HCT116 (cell line): Measurements from ENCODE around the gene APBB2. TPM values are rescaled to one million over a fixed set of nuclear protein-coding genes. Genes with fewer than 3 reads are reported as not detected.

Experiments
- ATAC-seq: fragments of 200-7000 bp; cut with Tn5 transposase; 2 replicates; pipeline ENCODE4 v1.9.1; 2020; ENCODE audit warnings: mild to moderate bottlenecking, moderate library complexity
- BruUV-seq: library from RNA; stranded (reverse); fragments of 400-500 nt; replicated peaks from 2 replicates; lab custom pipeline; 2021; lab: Mats Ljungman, UMichigan
- CTCF ChIA-PET: fragments of 300-600 bp; sonication (Branson Sonifier 250); formaldehyde crosslinking; loops from one replicate; lab custom pipeline; 2021; ENCODE audit warnings: antibody characterized with exemption; lab: Charles Lee
- POLR2A ChIA-PET: fragments of 300-600, 350-600 bp; sonication (Branson Sonifier 250); formaldehyde crosslinking; loops from one replicate; lab custom pipeline; 2021; ENCODE audit warnings: antibody characterized with exemption; lab: Charles Lee
- RAD21 ChIA-PET, 2 experiments: fragments of 300-600 bp; sonication (Branson Sonifier 250); formaldehyde crosslinking; loops; one replicate each; lab custom pipeline; 2023; ENCODE audit warnings: low total read pairs in 2 of 2; ENCODE audit not compliant: uncharacterized antibody in 2 of 2, unreplicated experiment in 2 of 2, low non-redundant PET in 1 of 2; lab: Charles Lee
- DNase-seq: peaks from one replicate; pipeline ENCODE4 v3.0.0-alpha.2; 2010; ENCODE audit warnings: low read depth, low spot score
- H2AFZ ChIP-seq: fragments of 200-600 bp; shearing (Covaris generic), sonication (generic); 2 replicates; pipeline ENCODE4 v1.6.1; 2017; ENCODE audit warnings: low read depth, mixed run types, mixed read lengths, antibody characterized with exemption, low read length; ENCODE audit not compliant: poor library complexity, severe bottlenecking
- H3K27ac ChIP-seq: 2 replicates; pipeline ENCODE4 v1.5.1; 2012; ENCODE audit warnings: low read depth, low read length
- H3K27me3 ChIP-seq: fragments of 200-600 bp; sonication (generic); 2 replicates; pipeline ENCODE4 v1.6.1; 2016; ENCODE audit warnings: mixed run types, low read length, mixed read lengths; ENCODE audit not compliant: insufficient read depth
- H3K36me3 ChIP-seq, 2 experiments: fragments of 200-500 bp in 1 of 2; fragments of 200-600 bp in 1 of 2; sonication (Bioruptor generic) in 1 of 2; sonication (generic) in 1 of 2; 2 replicates each; pipeline versions ENCODE4 v1.5.1 to v1.6.1; 2014 to 2016; ENCODE audit warnings: low read length in 2 of 2, inconsistent platforms in 1 of 2, mixed read lengths in 1 of 2, mixed run types in 1 of 2; ENCODE audit not compliant: insufficient read depth in 2 of 2, control insufficient read depth in 1 of 2
- H3K4me1 ChIP-seq, 2 experiments: fragments of 200-600 bp in 1 of 2; sonication (generic) in 1 of 2; 2 replicates each; pipeline versions ENCODE4 v1.5.1 to v1.6.1; 2012 to 2017; ENCODE audit warnings: low read length in 2 of 2, inconsistent platforms in 1 of 2, mild to moderate bottlenecking in 1 of 2, mixed read lengths in 1 of 2, mixed run types in 1 of 2, moderate library complexity in 1 of 2; ENCODE audit not compliant: insufficient read depth in 2 of 2, control insufficient read depth in 1 of 2
- H3K4me2 ChIP-seq: fragments of 200-600 bp; sonication (generic); 2 replicates; pipeline ENCODE4 v1.6.1; 2017; ENCODE audit warnings: mixed run types, low read length, mixed read lengths
- H3K4me3 ChIP-seq, 2 experiments: fragments of 200-600 bp in 1 of 2; sonication (generic) in 1 of 2; replicated peaks in 1 of 2; 2 replicates each; pipeline ENCODE4 v1.5.1; 2011 to 2016; ENCODE audit warnings: low read length in 2 of 2, control low read depth in 1 of 2, low read depth in 1 of 2, mild to moderate bottlenecking in 1 of 2, mixed read lengths in 1 of 2, mixed run types in 1 of 2
- H3K79me2 ChIP-seq: fragments of 200-600 bp; sonication (generic); 2 replicates; pipeline ENCODE4 v1.6.1; 2017; ENCODE audit warnings: mild to moderate bottlenecking, mixed run types, low read length, moderate library complexity, mixed read lengths; ENCODE audit not compliant: insufficient read depth
- H3K9ac ChIP-seq: fragments of 200-600 bp; sonication (generic); 2 replicates; pipeline ENCODE4 v1.6.1; 2016; ENCODE audit warnings: low read length, mixed read lengths
- H3K9me2 ChIP-seq: fragments of 200-600 bp; sonication (generic), shearing (Covaris generic); 2 replicates; pipeline ENCODE4 v1.6.1; 2017; ENCODE audit warnings: mixed run types, mild to moderate bottlenecking, moderate library complexity; ENCODE audit not compliant: insufficient read depth
- H3K9me3 ChIP-seq, 2 experiments: fragments of 200-500 bp in 1 of 2; fragments of 200-600 bp in 1 of 2; sonication (Bioruptor generic) in 1 of 2; sonication (generic) in 1 of 2; 2 replicates each; pipeline ENCODE4 v1.6.1; 2014 to 2017; ENCODE audit warnings: low read length in 2 of 2, mixed read lengths in 2 of 2, inconsistent platforms in 1 of 2, low read depth in 1 of 2, mild to moderate bottlenecking in 1 of 2, mixed run types in 1 of 2, moderate library complexity in 1 of 2; ENCODE audit not compliant: control insufficient read depth in 1 of 2, insufficient read depth in 1 of 2
- H4K20me1 ChIP-seq: fragments of 200-600 bp; sonication (generic), shearing (Covaris generic); 2 replicates; pipeline ENCODE4 v1.6.1; 2017; ENCODE audit warnings: mixed run types, mild to moderate bottlenecking, moderate library complexity; ENCODE audit not compliant: insufficient read depth
- CBX3 ChIP-seq: IDR thresholded peaks from 2 replicates; pipeline ENCODE4 v1.6.1; 2012; ENCODE audit warnings: low read depth
- CEBPB ChIP-seq: IDR thresholded peaks from 2 replicates; pipeline ENCODE4 v1.6.1; 2012; ENCODE audit warnings: low read depth
- EGR1 ChIP-seq: IDR thresholded peaks from 2 replicates; pipeline ENCODE4 v1.6.1; 2012; ENCODE audit warnings: low read depth
- FOSL1 ChIP-seq: IDR thresholded peaks from 2 replicates; pipeline ENCODE4 v1.6.1; 2012; ENCODE audit warnings: low read depth
- POLR2AphosphoS5 ChIP-seq: IDR thresholded peaks from 2 replicates; pipeline ENCODE4 v1.6.1; 2011; ENCODE audit warnings: mild to moderate bottlenecking, low read depth, low read length, moderate library complexity
- RAD21 ChIP-seq: IDR thresholded peaks from 2 replicates; pipeline ENCODE4 v1.6.1; 2012; ENCODE audit warnings: low read depth, mild to moderate bottlenecking
- SP1 ChIP-seq: IDR thresholded peaks from 2 replicates; pipeline ENCODE4 v1.6.1; 2012; ENCODE audit warnings: low read depth
- YY1 ChIP-seq: IDR thresholded peaks from 2 replicates; pipeline ENCODE4 v1.6.1; 2011; ENCODE audit warnings: low read length, low read depth, moderate library complexity, mild to moderate bottlenecking; ENCODE audit not compliant: insufficient replicate concordance; ENCODE audit errors: extremely low read depth
- intact Hi-C: fragments of 100-400 bp; cut with micrococcal nuclease; formaldehyde crosslinking; loops from 2 replicates; pipeline ENCODE4 v1.10.0; 2022
- total RNA-seq: library from RNA; stranded (reverse); gene quantifications from one replicate; pipeline ENCODE4 v1.2.1, GENCODE V29; 2021; ENCODE audit not compliant: unreplicated experiment
- TF ChIP-seq, protein P1 (sequence below), 3 experiments: fragments of 200-600 bp in 1 of 3; sonication (generic) in 1 of 3; IDR thresholded peaks in 2 of 3; conservative IDR thresholded peaks in 1 of 3; 2 replicates each; pipeline ENCODE4 v1.5.1; 2012 to 2017; ENCODE audit warnings: low read depth in 2 of 3, low read length in 2 of 3, antibody characterized with exemption in 1 of 3, borderline replicate concordance in 1 of 3, control low read depth in 1 of 3, mild to moderate bottlenecking in 1 of 3, mixed read lengths in 1 of 3, mixed run types in 1 of 3, moderate library complexity in 1 of 3; ENCODE audit not compliant: insufficient read depth in 1 of 3
- TF ChIP-seq, protein P2 (sequence below): IDR thresholded peaks from 2 replicates; pipeline ENCODE4 v1.6.1; 2011; ENCODE audit warnings: mild to moderate bottlenecking, low read length, moderate library complexity; ENCODE audit not compliant: insufficient replicate concordance; ENCODE audit errors: extremely low read depth

APBB2 gene
- total RNA-seq, 1 experiment from 2014 or later: 72.5 TPM

DNA sequence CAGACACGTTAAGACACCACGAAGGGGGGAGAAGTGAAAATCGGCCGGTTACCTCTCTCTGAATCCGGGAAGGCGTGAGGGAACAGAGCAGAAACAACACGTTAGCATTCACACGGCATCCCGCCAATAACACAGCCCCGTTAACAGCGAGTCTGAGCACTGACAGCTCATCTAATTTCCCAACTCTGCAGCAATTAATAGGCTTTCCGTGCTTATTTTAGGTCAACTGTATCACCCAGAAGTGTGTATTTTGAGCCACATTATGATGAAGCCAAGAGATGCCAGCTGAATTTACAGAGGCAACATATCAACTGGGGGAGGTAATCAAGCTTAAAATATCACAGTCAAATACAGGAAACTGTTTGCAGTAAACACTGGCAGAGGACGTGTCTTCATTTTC, 372.0 kb downstream of the APBB2 start:
- ChIA-PET CTCF (interaction anchor here (1.4 to 2.7 kb wide), 2 partner anchors 10 to 82 kb away, joined by 3 to 7 read pairs; no protein-coding TSS in a partner anchor), POLR2A (no interaction called here), RAD21 (no interaction called here)
- no peak overlapping the region for H3K27ac ChIP-seq
- no peak for TF ChIP-seq YY1
- no peak for TF ChIP-seq CEBPB
- TF ChIP-seq FOSL1: no peak
- TF ChIP-seq, protein P1, sequence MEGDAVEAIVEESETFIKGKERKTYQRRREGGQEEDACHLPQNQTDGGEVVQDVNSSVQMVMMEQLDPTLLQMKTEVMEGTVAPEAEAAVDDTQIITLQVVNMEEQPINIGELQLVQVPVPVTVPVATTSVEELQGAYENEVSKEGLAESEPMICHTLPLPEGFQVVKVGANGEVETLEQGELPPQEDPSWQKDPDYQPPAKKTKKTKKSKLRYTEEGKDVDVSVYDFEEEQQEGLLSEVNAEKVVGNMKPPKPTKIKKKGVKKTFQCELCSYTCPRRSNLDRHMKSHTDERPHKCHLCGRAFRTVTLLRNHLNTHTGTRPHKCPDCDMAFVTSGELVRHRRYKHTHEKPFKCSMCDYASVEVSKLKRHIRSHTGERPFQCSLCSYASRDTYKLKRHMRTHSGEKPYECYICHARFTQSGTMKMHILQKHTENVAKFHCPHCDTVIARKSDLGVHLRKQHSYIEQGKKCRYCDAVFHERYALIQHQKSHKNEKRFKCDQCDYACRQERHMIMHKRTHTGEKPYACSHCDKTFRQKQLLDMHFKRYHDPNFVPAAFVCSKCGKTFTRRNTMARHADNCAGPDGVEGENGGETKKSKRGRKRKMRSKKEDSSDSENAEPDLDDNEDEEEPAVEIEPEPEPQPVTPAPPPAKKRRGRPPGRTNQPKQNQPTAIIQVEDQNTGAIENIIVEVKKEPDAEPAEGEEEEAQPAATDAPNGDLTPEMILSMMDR (IDR thresholded peaks at IDR 0.05 in 2 of 3, conservative IDR thresholded peaks at IDR 0.05 in 1 of 3; ENCODE audit: borderline replicate concordance in 1 of 3, insufficient read depth in 1 of 3, low read depth in 2 of 3, low read length in 2 of 3): no peak
- no peaks in the 10 kb centered on the region for H3K9me2 ChIP-seq
- no peaks in the 10 kb centered on the region for H3K36me3 ChIP-seq
- no peak overlapping the region for H3K4me3 ChIP-seq
- intact Hi-C loops: no loop called here
- no peaks in the 10 kb centered on the region for H4K20me1 ChIP-seq
- no peaks in the 10 kb centered on the region for H3K9me3 ChIP-seq
- BruUV-seq: no TSS peak
- no peak overlapping the region for H3K4me2 ChIP-seq
- no peak overlapping the region for H3K9ac ChIP-seq
- no peaks in the 10 kb centered on the region; the same call in 1 of the 2 replicates for H3K79me2 ChIP-seq
- no peaks in the 10 kb centered on the region for H3K27me3 ChIP-seq
- ATAC-seq (no peak), DNase-seq (no peak)
- H3K4me1 ChIP-seq: peaks cover 4 to 11% of the 10 kb centered on the region in 2 experiments; a peak in 3 of 4 replicates
- no peak overlapping the region for H2AFZ ChIP-seq

DNA sequence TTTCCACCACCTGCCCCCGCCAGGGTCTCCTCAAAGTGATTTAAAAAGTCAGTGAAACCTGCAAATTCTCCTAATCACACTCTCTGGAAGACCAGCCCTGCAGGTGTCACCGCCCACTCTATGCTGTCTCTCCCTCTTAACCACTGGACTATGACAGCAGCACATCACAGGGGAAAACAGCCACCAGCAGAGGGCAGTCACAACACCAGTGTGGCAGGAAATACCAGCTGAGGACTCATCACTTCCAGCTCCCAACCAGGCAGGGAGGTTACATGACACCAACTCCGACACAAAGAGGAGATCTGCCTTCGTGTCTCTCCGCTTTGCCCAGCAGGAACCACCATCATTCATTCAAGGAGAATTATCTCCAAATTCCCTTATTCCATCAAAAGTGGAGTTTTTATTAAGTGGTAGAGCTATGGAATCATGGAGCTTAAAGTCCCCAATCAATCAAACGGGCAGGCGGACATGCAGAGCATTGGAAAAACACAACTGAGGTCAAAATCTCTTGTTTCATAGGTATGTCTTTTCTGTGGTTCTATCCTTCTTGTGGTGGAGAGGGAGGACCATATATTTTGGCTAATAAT, 373.3 kb downstream of the APBB2 start:
- Histone ChIP-seq H3K9ac (no peak overlapping the region), H3K4me1 (peaks cover 4 to 11% of the 10 kb centered on the region in 2 experiments; a peak in 3 of 4 replicates), H3K36me3 (no peaks in the 10 kb centered on the region), H4K20me1 (no peaks in the 10 kb centered on the region), H2AFZ (no peak overlapping the region), H3K27ac (no peak overlapping the region), H3K9me2 (no peaks in the 10 kb centered on the region), H3K27me3 (no peaks in the 10 kb centered on the region), H3K4me2 (peak overlapping the region; percentile 21), H3K79me2 (no peaks in the 10 kb centered on the region; the same call in 1 of the 2 replicates), H3K4me3 (no peak overlapping the region), H3K9me3 (no peaks in the 10 kb centered on the region)
- DNase-seq (peak; percentile 71), ATAC-seq (peak; percentile 98)
- no TSS peak for BruUV-seq
- ChIA-PET CTCF (interaction anchor here (0.6 to 2.7 kb wide), 24 partner anchors 8 to 135 kb away, joined by 3 to 9 read pairs (median 3); no protein-coding TSS in a partner anchor), POLR2A (interaction anchor here (0.9 kb wide), 1 partner anchor 8 kb away, joined by 3 read pairs; no protein-coding TSS in a partner anchor), RAD21 (no interaction called here)
- intact Hi-C loops: loop anchor here (1.0 to 2.0 kb wide), 2 partner anchors 56 to 104 kb away; no protein-coding TSS in a partner anchor
- TF ChIP-seq EGR1 (peak; percentile 38; the same call in 1 of the 2 replicates), RAD21 (peak; percentile 59), POLR2AphosphoS5 (no peak), CBX3 (0 out of 2 replicates have a peak, but pooled peaks have one; percentile 59), SP1 (peak; percentile 25; the same call in 1 of the 2 replicates)
- TF ChIP-seq, protein P2, sequence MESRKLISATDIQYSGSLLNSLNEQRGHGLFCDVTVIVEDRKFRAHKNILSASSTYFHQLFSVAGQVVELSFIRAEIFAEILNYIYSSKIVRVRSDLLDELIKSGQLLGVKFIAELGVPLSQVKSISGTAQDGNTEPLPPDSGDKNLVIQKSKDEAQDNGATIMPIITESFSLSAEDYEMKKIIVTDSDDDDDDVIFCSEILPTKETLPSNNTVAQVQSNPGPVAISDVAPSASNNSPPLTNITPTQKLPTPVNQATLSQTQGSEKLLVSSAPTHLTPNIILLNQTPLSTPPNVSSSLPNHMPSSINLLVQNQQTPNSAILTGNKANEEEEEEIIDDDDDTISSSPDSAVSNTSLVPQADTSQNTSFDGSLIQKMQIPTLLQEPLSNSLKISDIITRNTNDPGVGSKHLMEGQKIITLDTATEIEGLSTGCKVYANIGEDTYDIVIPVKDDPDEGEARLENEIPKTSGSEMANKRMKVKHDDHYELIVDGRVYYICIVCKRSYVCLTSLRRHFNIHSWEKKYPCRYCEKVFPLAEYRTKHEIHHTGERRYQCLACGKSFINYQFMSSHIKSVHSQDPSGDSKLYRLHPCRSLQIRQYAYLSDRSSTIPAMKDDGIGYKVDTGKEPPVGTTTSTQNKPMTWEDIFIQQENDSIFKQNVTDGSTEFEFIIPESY: no peak
- TF ChIP-seq, protein P1 (IDR thresholded peaks at IDR 0.05 in 2 of 3, conservative IDR thresholded peaks at IDR 0.05 in 1 of 3; ENCODE audit: borderline replicate concordance in 1 of 3, insufficient read depth in 1 of 3, low read depth in 2 of 3, low read length in 2 of 3): peak; percentile 78 to 95 (median 94)
